Pericardium fibroblast (primary cell): Measurements from ENCODE around the gene RBMY1F. TPM values are rescaled to one million over a fixed set of nuclear protein-coding genes. Genes with fewer than 3 reads are reported as not detected.

Experiments used
- total RNA-seq: library from RNA; depleted of rRNA; stranded (reverse); fragments of >200 nt; gene quantifications from 2 replicates; pipeline ENCODE4 v1.2.3, GENCODE V29; 2015

The RBMY1F gene
- total RNA-seq = not detected in 2 replicates

DNA sequence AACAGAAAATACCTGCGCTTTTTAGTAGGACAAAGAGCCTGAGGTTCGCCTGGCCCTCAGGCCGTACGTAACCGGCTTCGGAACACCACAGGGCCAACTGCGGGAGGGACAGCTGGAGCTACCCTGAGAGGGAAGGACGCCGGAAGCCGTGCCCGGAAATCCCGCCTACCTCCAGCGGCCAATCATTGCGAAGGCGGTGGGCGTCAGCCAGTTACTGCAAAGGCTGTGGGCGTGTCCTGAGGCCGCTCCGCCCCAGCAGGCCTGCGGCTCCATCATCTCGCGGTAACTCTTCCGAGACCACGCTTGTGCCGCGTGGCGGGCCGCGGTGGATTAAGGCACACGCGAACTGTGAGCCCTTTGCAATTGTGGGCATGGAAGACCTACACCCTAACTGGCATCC lies at the start of gene RBMY1F:
Gene RBMY1F (minus strand): TSS at position 101 of the 400 bp plus-strand sequence. CDS start 1,954 bp downstream, outside the sequence.

Other genes with a start within 250 kb of the RBMY1F start
- gene RBMY1J, start 220.5 kb upstream of the RBMY1F start, total RNA-seq = not detected in 2 replicates